Gastroesophageal sphincter (tissue), 3 donors: ENCODE data around the gene WDR82.

Source experiments
- CTCF ChIP-seq, 4 experiments: fragments of 200-600 bp in 2 of 4; fragments of 450-650 bp in 2 of 4; sonication (generic) in 1 of 4; IDR thresholded peaks; one replicate each; pipeline ENCODE4 v1.5.1; 2017 to 2019; ENCODE audit warnings: antibody characterized with exemption in 4 of 4, mild to moderate bottlenecking in 2 of 4, moderate library complexity in 2 of 4
- EP300 ChIP-seq: sonication (generic); formaldehyde crosslinking; IDR thresholded peaks from one replicate; pipeline ENCODE4 v1.6.1; 2017; ENCODE audit warnings: antibody characterized with exemption, mild to moderate bottlenecking
- POLR2AphosphoS5 ChIP-seq: sonication (generic); formaldehyde crosslinking; IDR thresholded peaks from one replicate; pipeline ENCODE4 v1.6.1; 2017; ENCODE audit warnings: antibody characterized with exemption

GRCh38 chr3:52317208-52318000 lies 39.0 kb upstream of the WDR82 start:
- TF ChIP-seq POLR2AphosphoS5 = no peak
- TF ChIP-seq CTCF (IDR thresholded peaks at IDR 0.05) = no peak
- no peak for TF ChIP-seq EP300
